ENCODE data around the gene HOXD4.
A peak's percentile ranks its signal among the peaks of the same experiment; 100 is the strongest.

HOXD4 gene

DNA sequence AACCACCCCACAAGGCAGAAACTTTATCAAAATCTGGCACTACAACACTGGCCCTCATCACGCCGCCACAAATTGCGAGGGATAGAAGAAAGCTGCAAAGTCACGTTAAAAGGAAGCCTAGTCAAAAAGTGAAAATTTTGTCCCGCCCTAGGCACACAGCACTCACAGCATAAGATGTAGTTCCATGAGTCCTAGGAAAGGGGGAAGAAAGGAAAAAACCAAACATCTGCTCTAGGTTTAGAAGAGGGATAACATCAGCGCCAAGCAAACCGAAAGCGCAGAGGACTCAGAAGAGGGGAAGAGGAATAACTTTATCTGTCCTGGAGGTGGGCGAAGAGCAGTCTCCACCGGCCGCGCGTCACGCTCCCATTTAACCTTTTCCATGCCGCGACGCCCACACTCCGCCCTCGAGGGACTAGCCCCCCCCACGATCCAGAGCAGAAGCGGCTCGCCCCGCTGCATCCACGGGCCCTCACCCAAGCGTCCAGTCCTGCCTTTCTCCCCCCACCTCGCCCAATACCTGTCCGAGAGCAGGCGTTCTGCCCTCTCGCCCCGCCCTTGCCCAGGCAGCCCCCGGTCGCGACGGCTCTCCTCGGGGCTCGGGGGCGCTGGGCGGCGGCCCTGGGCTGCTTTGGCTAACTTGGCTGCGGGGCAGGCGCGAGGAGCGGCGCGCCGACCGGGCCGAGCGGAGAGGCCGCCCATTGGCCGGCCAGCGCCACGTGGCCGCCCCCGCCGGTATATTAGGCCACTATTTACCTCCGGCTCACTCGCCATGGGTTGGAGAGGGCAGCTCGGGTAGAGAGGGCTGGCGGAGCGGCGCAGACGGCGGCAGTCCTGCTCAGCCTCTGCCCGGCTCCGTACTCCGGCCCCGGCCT, 36.8 kb downstream of the HOXD4 start, which contains the start of gene HOXD1:
Gene HOXD1 (plus strand): TSS at position 770 of the 875 bp plus-strand sequence. CDS start 134 bp downstream, outside the sequence.
- DNase-seq (no peak), ATAC-seq (peak; percentile 50)

DNA sequence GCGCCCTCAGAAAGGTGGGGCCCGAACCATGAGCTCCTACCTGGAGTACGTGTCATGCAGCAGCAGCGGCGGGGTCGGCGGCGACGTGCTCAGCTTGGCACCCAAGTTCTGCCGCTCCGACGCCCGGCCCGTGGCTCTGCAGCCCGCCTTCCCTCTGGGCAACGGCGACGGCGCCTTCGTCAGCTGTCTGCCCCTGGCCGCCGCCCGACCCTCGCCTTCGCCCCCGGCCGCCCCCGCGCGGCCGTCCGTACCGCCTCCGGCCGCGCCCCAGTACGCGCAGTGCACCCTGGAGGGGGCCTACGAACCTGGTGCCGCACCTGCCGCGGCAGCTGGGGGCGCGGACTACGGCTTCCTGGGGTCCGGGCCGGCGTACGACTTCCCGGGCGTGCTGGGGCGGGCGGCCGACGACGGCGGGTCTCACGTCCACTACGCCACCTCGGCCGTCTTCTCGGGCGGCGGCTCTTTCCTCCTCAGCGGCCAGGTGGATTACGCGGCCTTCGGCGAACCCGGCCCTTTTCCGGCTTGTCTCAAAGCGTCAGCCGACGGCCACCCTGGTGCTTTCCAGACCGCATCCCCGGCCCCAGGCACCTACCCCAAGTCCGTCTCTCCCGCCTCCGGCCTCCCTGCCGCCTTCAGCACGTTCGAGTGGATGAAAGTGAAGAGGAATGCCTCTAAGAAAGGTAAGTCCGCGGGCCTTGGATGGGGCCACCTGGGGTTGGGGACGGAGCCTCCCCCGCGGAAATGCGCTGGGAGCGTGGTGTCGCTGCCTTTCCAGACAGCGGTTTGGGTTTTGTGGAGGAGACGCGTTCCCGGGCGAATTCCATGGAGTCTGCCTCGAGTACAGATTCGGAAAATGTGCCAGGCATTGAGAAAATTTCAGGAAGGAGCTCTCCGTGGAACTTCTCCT, 37.7 kb downstream of the HOXD4 start:
- no peak for ATAC-seq
- no peak for DNase-seq

DNA sequence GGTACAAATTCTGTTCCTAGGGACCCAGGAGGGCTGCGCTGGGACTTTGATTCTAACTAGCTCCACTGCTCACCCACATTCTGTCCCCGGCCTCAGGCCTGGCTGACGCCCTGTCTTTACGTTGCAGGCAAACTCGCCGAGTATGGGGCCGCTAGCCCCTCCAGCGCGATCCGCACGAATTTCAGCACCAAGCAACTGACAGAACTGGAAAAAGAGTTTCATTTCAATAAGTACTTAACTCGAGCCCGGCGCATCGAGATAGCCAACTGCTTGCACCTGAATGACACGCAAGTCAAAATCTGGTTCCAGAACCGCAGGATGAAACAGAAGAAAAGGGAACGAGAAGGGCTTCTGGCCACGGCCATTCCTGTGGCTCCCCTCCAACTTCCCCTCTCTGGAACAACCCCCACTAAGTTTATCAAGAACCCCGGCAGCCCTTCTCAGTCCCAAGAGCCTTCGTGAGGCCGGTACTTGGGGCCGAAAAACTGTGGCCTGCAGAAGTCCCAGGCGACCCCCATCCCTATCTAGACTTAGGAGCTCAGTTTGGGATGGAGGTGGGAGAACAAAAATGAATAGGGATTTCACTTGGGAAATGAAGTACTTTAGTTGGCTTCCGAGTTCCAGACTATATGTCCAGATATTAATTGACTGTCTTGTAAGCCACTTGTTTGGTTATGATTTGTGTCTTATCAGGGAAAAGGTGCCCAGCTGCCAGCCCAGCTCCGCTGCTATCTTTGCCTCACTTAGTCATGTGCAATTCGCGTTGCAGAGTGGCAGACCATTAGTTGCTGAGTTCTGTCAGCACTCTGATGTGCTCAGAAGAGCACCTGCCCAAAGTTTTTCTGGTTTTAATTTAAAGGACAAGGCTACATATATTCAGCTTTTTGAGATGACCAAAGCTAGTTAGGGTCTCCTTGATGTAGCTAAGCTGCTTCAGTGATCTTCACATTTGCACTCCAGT, 38.6 kb downstream of the HOXD4 start:
- DNase-seq: no peak
- no peak for ATAC-seq

DNA sequence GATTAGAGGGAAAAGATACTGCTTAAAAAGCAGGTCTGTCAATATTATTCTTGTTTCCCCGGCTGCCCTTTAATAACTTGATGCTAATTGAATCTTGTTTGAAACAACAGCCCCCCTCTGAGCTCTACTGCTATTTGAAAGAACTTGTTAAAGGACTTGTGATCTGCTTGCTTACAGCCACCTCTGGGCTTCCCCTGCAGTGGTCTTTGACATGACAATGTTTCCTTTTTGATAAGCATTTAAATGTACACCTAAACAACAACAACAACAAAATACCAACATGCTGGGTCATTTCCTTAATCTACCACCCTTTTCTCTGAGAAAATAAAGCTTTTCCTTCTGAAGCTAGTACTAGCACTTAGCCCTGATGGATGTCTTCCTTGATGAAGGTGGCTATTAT, 41.0 kb downstream of the HOXD4 start:
- no peak for DNase-seq
- ATAC-seq: no peak

- ATAC-seq: no peak
- DNase-seq: no peak
Measured at GRCh38 chr2:176193048-176193447, 41.7 kb downstream of the HOXD4 start.

DNA sequence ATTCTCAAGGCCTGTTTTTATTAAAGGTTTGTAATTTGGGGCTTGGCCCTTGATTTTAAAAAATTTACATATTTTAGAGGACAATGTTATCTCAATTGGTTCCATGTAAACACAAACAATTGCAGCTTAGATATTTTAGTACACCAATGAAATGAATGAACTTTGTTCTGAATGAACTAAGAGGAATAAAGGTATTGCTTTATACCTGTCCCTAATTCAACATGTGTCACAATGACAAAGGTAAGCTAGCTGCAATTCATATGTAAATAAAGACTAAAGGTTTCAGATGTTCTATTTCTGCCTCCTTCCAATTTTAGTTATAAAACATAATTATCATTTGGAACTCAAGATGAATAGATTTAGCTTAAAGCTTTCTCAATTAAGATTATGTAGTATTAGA, 48.6 kb downstream of the HOXD4 start:
- DNase-seq (no peak), ATAC-seq (no peak)

DNA sequence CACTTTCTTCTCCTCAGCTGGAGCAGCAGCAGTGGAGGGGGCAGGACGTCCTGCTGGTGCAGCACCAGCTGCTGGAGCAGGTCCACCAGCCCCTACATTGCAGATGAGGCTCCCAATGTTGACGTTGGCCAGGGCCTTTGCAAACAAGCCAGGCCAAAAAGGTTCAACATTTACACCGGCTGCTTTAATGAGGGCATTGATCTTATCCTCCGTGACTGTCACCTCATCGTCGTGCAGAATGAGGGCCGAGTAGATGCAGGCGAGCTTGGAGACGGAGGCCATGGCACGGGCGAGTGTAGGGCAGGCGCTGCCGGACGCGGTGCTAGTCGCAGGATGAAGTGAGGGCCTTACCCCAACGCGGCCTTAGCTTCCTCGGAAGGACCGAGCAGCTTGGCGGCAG, 49.6 kb downstream of the HOXD4 start:
- ATAC-seq (no peak), DNase-seq (no peak)

- ATAC-seq (no peak), DNase-seq (no peak)
Measured at GRCh38 chr2:176202491-176202890, 51.1 kb downstream of the HOXD4 start.

Measured in stimulated activated naive CD8-positive, alpha-beta T cell treated with anti-CD3 and anti-CD28 coated beads, Interleukin-15, Interleukin-2, amounts not matched to agents 100 U/mL and 50 U/mL, for 24 hours (primary cell).